Stimulated activated CD8-positive, alpha-beta memory T cell treated with anti-CD3 and anti-CD28 coated beads, Interleukin-15, amount 100 ng/mL, for 1 hour (primary cell): ENCODE measurements around the gene MRPS30.
"Not testable (repeated sequence)": the region's sequence is repeated elsewhere in the genome, so short reads cannot be mapped to it uniquely, and the experiment has no call there.

Source experiments
- DNase-seq: peaks from one replicate; pipeline ENCODE4 v3.0.0-alpha.2; 2020; ENCODE audit warnings: low read depth

MRPS30 gene

GRCh38 chr5:44821164-44821563 is 12.4 kb downstream of the MRPS30 start:
- no peak for DNase-seq

GRCh38 chr5:44824662-44825061 is 15.9 kb downstream of the MRPS30 start:
- DNase-seq: not testable (repeated sequence)

GRCh38 chr5:44827681-44828080 is 18.9 kb downstream of the MRPS30 start:
- no peak for DNase-seq

- DNase-seq: no peak
Observed at GRCh38 chr5:44828719-44829118, 20.0 kb downstream of the MRPS30 start.

GRCh38 chr5:44830951-44831350 is 22.2 kb downstream of the MRPS30 start:
- DNase-seq: no peak

- DNase-seq: no peak
Observed at GRCh38 chr5:44833249-44833648, 24.5 kb downstream of the MRPS30 start.

- DNase-seq: no peak
Observed at GRCh38 chr5:44835693-44836092, 26.9 kb downstream of the MRPS30 start.

- no peak for DNase-seq
Observed at GRCh38 chr5:44839018-44839681, 30.4 kb downstream of the MRPS30 start.

GRCh38 chr5:44842496-44843282 is 33.9 kb downstream of the MRPS30 start:
- no peak for DNase-seq

- DNase-seq: no peak
Observed at GRCh38 chr5:44844744-44845143, 36.0 kb downstream of the MRPS30 start.

- DNase-seq: no peak
Observed at GRCh38 chr5:44845777-44846176, 37.0 kb downstream of the MRPS30 start.

- no peak for DNase-seq
Observed at GRCh38 chr5:44847206-44847852, 38.6 kb downstream of the MRPS30 start.

GRCh38 chr5:44860267-44860666 is 51.5 kb downstream of the MRPS30 start:
- no peak for DNase-seq

- DNase-seq: no peak
Observed at GRCh38 chr5:44862808-44863207, 54.1 kb downstream of the MRPS30 start.
